Glomerular endothelial cell (primary cell): ENCODE results near the gene SLC35F6. TPM values are rescaled to one million over a fixed set of nuclear protein-coding genes. Genes with fewer than 3 reads are reported as not detected.
"Not testable (repeated sequence)": the region's sequence is repeated elsewhere in the genome, so short reads cannot be mapped to it uniquely, and the experiment has no call there.

Source experiments
- DNase-seq: peaks from one replicate; pipeline ENCODE4 v3.0.0-alpha.2; 2011; ENCODE audit warnings: low read depth, low spot score; ENCODE audit errors: extremely low read depth
- total RNA-seq: library from RNA; depleted of rRNA; stranded (reverse); fragments of >200 nt; gene quantifications from 2 replicates; pipeline ENCODE4 v1.2.3, GENCODE V29; 2015

The SLC35F6 gene
- total RNA-seq, 1 donor from 2014 or later: 43.4 TPM

GRCh38 chr2:26778507-26778906, 14.4 kb downstream of the SLC35F6 start:
- no peak for DNase-seq

GRCh38 chr2:26780203-26780760, 16.2 kb downstream of the SLC35F6 start:
- no peak for DNase-seq

GRCh38 chr2:26782876-26783704, 19.0 kb downstream of the SLC35F6 start:
- no peak for DNase-seq

GRCh38 chr2:26784570-26785234, 20.6 kb downstream of the SLC35F6 start:
- DNase-seq: no peak

- peak; percentile 99 for DNase-seq
Observed at GRCh38 chr2:26785431-26786206, 21.5 kb downstream of the SLC35F6 start, which contains the start of gene CENPA. CENPA (plus strand) TSS chr2:26786056; CDS start chr2:26786197, 141 bp downstream.

GRCh38 chr2:26786207-26787028, 22.3 kb downstream of the SLC35F6 start:
- no peak for DNase-seq

- no peak for DNase-seq
Observed at GRCh38 chr2:26792720-26793119, 28.6 kb downstream of the SLC35F6 start.

GRCh38 chr2:26793518-26793917, 29.4 kb downstream of the SLC35F6 start:
- DNase-seq: no peak

GRCh38 chr2:26795135-26795534, 31.1 kb downstream of the SLC35F6 start:
- not testable (repeated sequence) for DNase-seq

- no peak for DNase-seq
Observed at GRCh38 chr2:26801328-26801727, 37.2 kb downstream of the SLC35F6 start.

GRCh38 chr2:26801796-26802195, 37.7 kb downstream of the SLC35F6 start:
- DNase-seq: no peak

GRCh38 chr2:26805241-26805676, 41.2 kb downstream of the SLC35F6 start:
- DNase-seq: no peak

GRCh38 chr2:26807788-26808460, 43.8 kb downstream of the SLC35F6 start:
- no peak for DNase-seq

GRCh38 chr2:26809211-26809610, 45.1 kb downstream of the SLC35F6 start:
- no peak for DNase-seq

- DNase-seq: no peak
Observed at GRCh38 chr2:26809876-26810577, 45.9 kb downstream of the SLC35F6 start.

- DNase-seq: no peak
Observed at GRCh38 chr2:26811261-26811660, 47.2 kb downstream of the SLC35F6 start.

GRCh38 chr2:26811791-26812694, 48.0 kb downstream of the SLC35F6 start:
- no peak for DNase-seq

- no peak for DNase-seq
Observed at GRCh38 chr2:26812731-26813130, 48.6 kb downstream of the SLC35F6 start.
